Measurements from ENCODE around the gene PLCH2. TPM values are rescaled to one million over a fixed set of nuclear protein-coding genes. Genes with fewer than 3 reads are reported as not detected.

Gene PLCH2, protein sequence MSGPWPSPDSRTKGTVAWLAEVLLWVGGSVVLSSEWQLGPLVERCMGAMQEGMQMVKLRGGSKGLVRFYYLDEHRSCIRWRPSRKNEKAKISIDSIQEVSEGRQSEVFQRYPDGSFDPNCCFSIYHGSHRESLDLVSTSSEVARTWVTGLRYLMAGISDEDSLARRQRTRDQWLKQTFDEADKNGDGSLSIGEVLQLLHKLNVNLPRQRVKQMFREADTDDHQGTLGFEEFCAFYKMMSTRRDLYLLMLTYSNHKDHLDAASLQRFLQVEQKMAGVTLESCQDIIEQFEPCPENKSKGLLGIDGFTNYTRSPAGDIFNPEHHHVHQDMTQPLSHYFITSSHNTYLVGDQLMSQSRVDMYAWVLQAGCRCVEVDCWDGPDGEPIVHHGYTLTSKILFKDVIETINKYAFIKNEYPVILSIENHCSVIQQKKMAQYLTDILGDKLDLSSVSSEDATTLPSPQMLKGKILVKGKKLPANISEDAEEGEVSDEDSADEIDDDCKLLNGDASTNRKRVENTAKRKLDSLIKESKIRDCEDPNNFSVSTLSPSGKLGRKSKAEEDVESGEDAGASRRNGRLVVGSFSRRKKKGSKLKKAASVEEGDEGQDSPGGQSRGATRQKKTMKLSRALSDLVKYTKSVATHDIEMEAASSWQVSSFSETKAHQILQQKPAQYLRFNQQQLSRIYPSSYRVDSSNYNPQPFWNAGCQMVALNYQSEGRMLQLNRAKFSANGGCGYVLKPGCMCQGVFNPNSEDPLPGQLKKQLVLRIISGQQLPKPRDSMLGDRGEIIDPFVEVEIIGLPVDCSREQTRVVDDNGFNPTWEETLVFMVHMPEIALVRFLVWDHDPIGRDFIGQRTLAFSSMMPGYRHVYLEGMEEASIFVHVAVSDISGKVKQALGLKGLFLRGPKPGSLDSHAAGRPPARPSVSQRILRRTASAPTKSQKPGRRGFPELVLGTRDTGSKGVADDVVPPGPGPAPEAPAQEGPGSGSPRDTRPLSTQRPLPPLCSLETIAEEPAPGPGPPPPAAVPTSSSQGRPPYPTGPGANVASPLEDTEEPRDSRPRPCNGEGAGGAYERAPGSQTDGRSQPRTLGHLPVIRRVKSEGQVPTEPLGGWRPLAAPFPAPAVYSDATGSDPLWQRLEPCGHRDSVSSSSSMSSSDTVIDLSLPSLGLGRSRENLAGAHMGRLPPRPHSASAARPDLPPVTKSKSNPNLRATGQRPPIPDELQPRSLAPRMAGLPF (N-terminal part only)
- total RNA-seq (under 1 TPM in 8 of 10 donors, not detected in 2; 0.06 to 0.51 (median 0.09) TPM), polyA plus RNA-seq (under 1 TPM; 0.12 to 0.22 TPM)
- long read RNA-seq, donor 1: 0 reads
- long read RNA-seq, donor 2: 0 reads
- long read RNA-seq, donor 3: 0 reads

DNA sequence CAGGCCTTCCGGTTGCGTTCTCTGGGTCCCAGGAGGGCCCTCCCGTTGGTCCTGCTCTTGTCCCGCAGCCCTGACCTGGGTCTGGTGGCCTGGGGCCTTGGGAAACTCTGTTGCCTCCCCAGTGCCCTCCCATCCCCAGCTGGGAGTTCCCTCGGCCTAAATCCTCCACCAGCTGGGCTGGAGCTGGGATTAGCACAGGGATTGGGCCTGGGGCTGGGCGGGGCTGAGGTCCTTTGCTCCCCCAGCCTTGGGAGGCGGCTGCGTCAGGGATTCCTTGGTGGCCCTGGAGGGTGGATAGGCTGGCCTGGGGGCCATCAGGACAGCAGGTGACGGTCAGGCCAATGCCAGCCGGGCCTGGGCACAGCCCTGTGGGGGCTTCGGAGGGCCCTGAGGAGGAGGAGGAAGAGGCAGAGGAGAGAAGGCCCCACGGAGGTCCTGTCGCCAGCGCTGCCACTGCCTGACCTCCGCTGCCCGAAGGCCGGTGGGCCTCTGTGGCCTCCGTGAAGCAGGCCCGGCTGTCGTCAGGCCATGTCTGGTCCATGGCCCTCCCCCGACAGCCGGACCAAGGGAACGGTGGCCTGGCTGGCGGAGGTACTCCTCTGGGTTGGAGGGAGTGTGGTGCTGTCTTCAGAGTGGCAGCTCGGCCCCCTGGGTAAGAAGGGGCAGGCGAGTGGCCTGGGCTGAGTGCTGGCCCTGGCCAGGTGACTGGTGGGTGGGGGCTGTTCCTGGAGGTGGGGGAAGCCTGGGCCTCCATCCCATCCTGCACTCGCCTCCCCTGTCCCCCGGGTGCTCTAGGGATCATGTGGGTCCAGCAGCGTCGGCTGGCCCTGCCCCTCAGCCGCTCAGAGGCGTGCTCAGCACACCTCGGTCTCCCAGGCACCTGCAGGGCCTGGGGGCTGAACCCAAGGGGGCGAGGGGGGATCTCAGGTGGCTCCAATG, at the start of gene PLCH2:
Gene PLCH2 (plus strand): TSS at position 229 of the 939 bp plus-strand sequence. CDS start 300 bp downstream, at position 529.
- Histone ChIP-seq H3K27ac (no peak within 1 kb of the TSS), H3K36me3 (no peaks in the 10 kb centered on the region), H3K27me3 (peaks cover 0 to 44% (median 19%) of the 10 kb centered on the region in 7 donors), H3K4me1 (peaks cover 0 to 10% (median 0%) of the 10 kb centered on the region in 9 donors), H3K9me3 (no peaks in the 10 kb centered on the region), H3K4me3 (no peak within 1 kb of the TSS)
- ATAC-seq: no peak
- TF ChIP-seq, protein P1, sequence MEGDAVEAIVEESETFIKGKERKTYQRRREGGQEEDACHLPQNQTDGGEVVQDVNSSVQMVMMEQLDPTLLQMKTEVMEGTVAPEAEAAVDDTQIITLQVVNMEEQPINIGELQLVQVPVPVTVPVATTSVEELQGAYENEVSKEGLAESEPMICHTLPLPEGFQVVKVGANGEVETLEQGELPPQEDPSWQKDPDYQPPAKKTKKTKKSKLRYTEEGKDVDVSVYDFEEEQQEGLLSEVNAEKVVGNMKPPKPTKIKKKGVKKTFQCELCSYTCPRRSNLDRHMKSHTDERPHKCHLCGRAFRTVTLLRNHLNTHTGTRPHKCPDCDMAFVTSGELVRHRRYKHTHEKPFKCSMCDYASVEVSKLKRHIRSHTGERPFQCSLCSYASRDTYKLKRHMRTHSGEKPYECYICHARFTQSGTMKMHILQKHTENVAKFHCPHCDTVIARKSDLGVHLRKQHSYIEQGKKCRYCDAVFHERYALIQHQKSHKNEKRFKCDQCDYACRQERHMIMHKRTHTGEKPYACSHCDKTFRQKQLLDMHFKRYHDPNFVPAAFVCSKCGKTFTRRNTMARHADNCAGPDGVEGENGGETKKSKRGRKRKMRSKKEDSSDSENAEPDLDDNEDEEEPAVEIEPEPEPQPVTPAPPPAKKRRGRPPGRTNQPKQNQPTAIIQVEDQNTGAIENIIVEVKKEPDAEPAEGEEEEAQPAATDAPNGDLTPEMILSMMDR (IDR thresholded peaks at IDR 0.05): no peak
- intact Hi-C loops (cut with DNase I): no loop called here
- no peak for DNase-seq
- WGBS, 2 donors: 71 to 79% methylated on average over 33 to 34 of the region's 34 CpGs

DNA sequence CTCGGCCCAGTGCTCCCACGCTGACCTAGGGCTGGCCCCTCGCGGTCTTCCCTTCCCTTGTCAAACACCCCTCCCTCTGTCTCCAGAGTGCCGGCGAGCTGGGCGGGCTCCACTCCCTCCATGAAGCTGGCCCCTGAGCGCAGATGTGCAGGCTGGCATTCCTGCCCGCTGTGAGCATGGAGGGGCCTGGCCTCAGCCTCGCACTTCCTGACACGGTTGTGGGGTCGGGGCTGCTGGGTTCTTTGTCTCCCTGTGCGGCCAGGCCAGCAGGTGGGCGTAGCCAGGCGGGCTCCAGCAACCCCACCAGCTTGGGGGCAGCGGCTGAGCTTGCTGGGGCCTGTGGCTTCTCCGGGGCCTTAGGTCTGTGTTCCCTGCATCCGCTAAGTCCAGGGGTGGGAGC, 49.5 kb upstream of the PLCH2 start:
- intact Hi-C loops (cut with DNase I): loop anchor here in 1 of 10 donors (10.0 kb wide), 1 partner anchor 218 kb away; no protein-coding TSS in a partner anchor
- Histone ChIP-seq H3K27ac (no peak overlapping the region), H3K4me3 (no peak overlapping the region), H3K4me1 (no peaks in the 10 kb centered on the region), H3K27me3 (peaks cover 0 to 58% (median 44%) of the 10 kb centered on the region in 7 donors), H3K9me3 (peaks cover 0 to 24% (median 3%) of the 10 kb centered on the region in 11 donors), H3K36me3 (no peaks in the 10 kb centered on the region)
- 61 to 72% methylated on average over 18 of the region's 18 CpGs for WGBS, 2 donors
- no peak for ATAC-seq
- TF ChIP-seq, protein P1 (IDR thresholded peaks at IDR 0.05): no peak
- no peak for DNase-seq

GRCh38 chr1:2427051-2427450, 49.0 kb upstream of the PLCH2 start:
- H3K4me1 ChIP-seq: no peaks in the 10 kb centered on the region
- no peak for ATAC-seq
- TF ChIP-seq, protein P1 (IDR thresholded peaks at IDR 0.05): no peak
- peaks cover 0 to 63% (median 48%) of the 10 kb centered on the region in 7 donors for H3K27me3 ChIP-seq
- no peak for DNase-seq
- H3K27ac ChIP-seq: no peak overlapping the region
- intact Hi-C loops (cut with DNase I): loop anchor here in 1 of 10 donors (10.0 kb wide), 1 partner anchor 218 kb away; no protein-coding TSS in a partner anchor
- no peak overlapping the region for H3K4me3 ChIP-seq
- H3K9me3 ChIP-seq: peaks cover 0 to 24% (median 3%) of the 10 kb centered on the region in 11 donors
- 77 to 78% methylated on average over 18 of the region's 18 CpGs for WGBS, 2 donors
- no peaks in the 10 kb centered on the region for H3K36me3 ChIP-seq
